RWPE2 (cell line): Measurements from ENCODE around the gene PPM1M.
A peak's percentile ranks its signal among the peaks of the same experiment; 100 is the strongest.

Experiments
- ATAC-seq: fragments of 200-7000 bp; cut with Tn5 transposase; 3 replicates; pipeline ENCODE4 v1.9.1; 2021; ENCODE audit warnings: low read depth
- DNase-seq: peaks from one replicate; pipeline ENCODE4 v3.0.0-alpha.2; 2020; ENCODE audit warnings: low spot score
- H3K27ac ChIP-seq: fragments of 450-650 bp; 2 replicates; pipeline ENCODE4 v1.5.1; 2017; ENCODE audit warnings: mild to moderate bottlenecking; ENCODE audit not compliant: poor library complexity, severe bottlenecking
- H3K27me3 ChIP-seq: fragments of 250-450 bp; sonication (Bioruptor Pico); 2 replicates; pipeline ENCODE4 v1.5.1; 2021; ENCODE audit warnings: mild to moderate bottlenecking, moderate library complexity; ENCODE audit not compliant: insufficient read depth, poor library complexity, severe bottlenecking
- H3K36me3 ChIP-seq: fragments of 250-450 bp; sonication (Bioruptor Pico); 2 replicates; pipeline ENCODE4 v1.5.1; 2020; ENCODE audit warnings: low read depth, mild to moderate bottlenecking, moderate library complexity
- H3K4me1 ChIP-seq: fragments of 250-450 bp; sonication (Bioruptor Pico); 2 replicates; pipeline ENCODE4 v1.5.1; 2021; ENCODE audit warnings: mild to moderate bottlenecking, moderate library complexity; ENCODE audit not compliant: insufficient read depth, poor library complexity, severe bottlenecking
- H3K4me3 ChIP-seq: fragments of 250-450 bp; sonication (Bioruptor Pico); 2 replicates; pipeline ENCODE4 v1.5.1; 2021; ENCODE audit warnings: mild to moderate bottlenecking, moderate library complexity; ENCODE audit not compliant: severe bottlenecking
- H3K9me3 ChIP-seq: fragments of 250-450 bp; sonication (Bioruptor Pico); 2 replicates; pipeline ENCODE4 v1.5.1; 2021; ENCODE audit warnings: mild to moderate bottlenecking, moderate library complexity; ENCODE audit not compliant: severe bottlenecking
- CTCF ChIP-seq: fragments of 450-650 bp; IDR thresholded peaks from one replicate; pipeline ENCODE4 v1.5.1; 2017; ENCODE audit warnings: mild to moderate bottlenecking, moderate library complexity; ENCODE audit not compliant: poor library complexity, severe bottlenecking

The PPM1M gene

GRCh38 chr3:52259448-52259847 lies 13.9 kb downstream of the PPM1M start:
- Histone ChIP-seq H3K36me3 (peaks cover 94% of the 10 kb centered on the region), H3K27me3 (no peaks in the 10 kb centered on the region), H3K27ac (no peak overlapping the region), H3K9me3 (no peaks in the 10 kb centered on the region), H3K4me3 (no peak overlapping the region), H3K4me1 (no peaks in the 10 kb centered on the region)
- no peak for TF ChIP-seq CTCF
- DNase-seq: no peak
- no peak for ATAC-seq

- Histone ChIP-seq H3K27me3 (no peaks in the 10 kb centered on the region), H3K4me3 (no peak overlapping the region), H3K4me1 (peaks cover under 1% of the 10 kb centered on the region), H3K27ac (no peak overlapping the region), H3K36me3 (peaks cover 98% of the 10 kb centered on the region), H3K9me3 (no peaks in the 10 kb centered on the region)
- no peak for TF ChIP-seq CTCF
- DNase-seq: no peak
- ATAC-seq: no peak
Measured at GRCh38 chr3:52262447-52262846, 16.9 kb downstream of the PPM1M start.

GRCh38 chr3:52265387-52265786 lies 19.8 kb downstream of the PPM1M start:
- H3K27me3 ChIP-seq: no peaks in the 10 kb centered on the region
- peaks cover 98% of the 10 kb centered on the region for H3K36me3 ChIP-seq
- H3K27ac ChIP-seq: no peak overlapping the region
- peaks cover 5% of the 10 kb centered on the region for H3K4me1 ChIP-seq
- no peak for TF ChIP-seq CTCF
- DNase-seq (no peak), ATAC-seq (no peak)
- no peak overlapping the region for H3K4me3 ChIP-seq
- H3K9me3 ChIP-seq: no peaks in the 10 kb centered on the region

GRCh38 chr3:52268036-52268435 lies 22.5 kb downstream of the PPM1M start:
- peak; percentile 84 for ATAC-seq
- Histone ChIP-seq H3K4me3 (no peak overlapping the region), H3K27ac (no peak overlapping the region), H3K4me1 (peaks cover 15% of the 10 kb centered on the region), H3K36me3 (peaks cover 96% of the 10 kb centered on the region), H3K9me3 (no peaks in the 10 kb centered on the region), H3K27me3 (no peaks in the 10 kb centered on the region)
- DNase-seq: no peak
- no peak for TF ChIP-seq CTCF

GRCh38 chr3:52269776-52270175 lies 24.2 kb downstream of the PPM1M start:
- Histone ChIP-seq H3K9me3 (no peaks in the 10 kb centered on the region), H3K4me3 (no peak overlapping the region), H3K4me1 (peaks cover 15% of the 10 kb centered on the region), H3K36me3 (peaks cover 96% of the 10 kb centered on the region), H3K27ac (no peak overlapping the region), H3K27me3 (no peaks in the 10 kb centered on the region)
- DNase-seq: no peak
- TF ChIP-seq CTCF: no peak
- no peak for ATAC-seq
